SKM-1 (cell line): ENCODE results near the gene KRTAP29-1.
"Not testable (repeated sequence)": the region's sequence is repeated elsewhere in the genome, so short reads cannot be mapped to it uniquely, and the experiment has no call there.

Experiments used
- DNase-seq: peaks from one replicate; lab custom pipeline; 2025; ENCODE audit not compliant: unreplicated experiment; lab: John Stamatoyannopoulos, UW

KRTAP29-1 gene

DNA sequence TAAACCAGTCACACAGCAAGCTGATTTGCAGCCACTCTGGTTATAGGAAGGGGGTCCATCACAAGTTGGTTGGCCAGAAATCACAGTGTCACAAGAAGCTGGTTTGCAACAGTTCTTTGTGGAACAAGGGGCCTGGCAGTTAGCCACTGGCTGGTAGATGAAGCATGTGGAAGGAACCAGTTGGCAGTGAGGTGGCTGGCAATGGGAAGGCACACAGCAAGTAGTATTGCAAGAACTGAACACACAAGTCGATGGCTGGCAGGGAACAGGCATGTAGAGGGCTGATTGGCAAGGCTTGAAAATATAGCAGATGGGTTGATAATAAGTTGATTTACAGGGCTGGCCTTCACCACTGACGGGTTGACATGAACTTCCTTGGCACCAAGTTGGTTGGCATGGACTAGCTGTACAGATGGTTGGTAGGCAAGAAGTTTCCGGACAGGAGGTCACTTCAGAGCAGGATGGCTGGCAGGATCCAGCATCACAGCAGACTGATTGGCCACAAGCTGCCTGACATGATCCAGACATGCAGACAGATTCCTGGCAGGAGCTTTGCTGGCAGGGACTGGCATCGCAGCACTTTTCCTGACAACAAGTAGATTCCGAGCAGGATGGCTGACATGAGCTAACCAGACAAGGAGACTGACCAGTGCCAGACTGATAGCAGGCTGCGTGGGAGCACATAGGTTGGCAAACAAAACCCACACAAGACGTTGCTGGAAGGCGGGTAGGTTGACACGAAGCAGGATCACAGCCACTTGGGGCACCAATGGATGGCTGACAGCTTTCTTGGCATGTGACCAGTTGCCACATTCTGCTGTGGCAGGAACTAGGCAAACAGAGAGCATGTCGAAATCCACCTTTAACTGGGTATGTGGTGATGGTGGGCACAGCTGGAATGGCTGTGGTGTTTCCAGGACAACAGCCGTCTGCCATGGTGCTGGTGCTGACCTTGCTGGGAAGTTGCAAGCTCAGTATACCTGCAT lies at the start of gene KRTAP29-1:
KRTAP29-1 (minus strand) TSS at position 936 of the 986 bp plus-strand sequence; CDS start at position 936, 0 bp downstream.
- no peak for DNase-seq

- no peak for DNase-seq
Measured at GRCh38 chr17:41351177-41351576, 48.5 kb upstream of the KRTAP29-1 start.

DNA sequence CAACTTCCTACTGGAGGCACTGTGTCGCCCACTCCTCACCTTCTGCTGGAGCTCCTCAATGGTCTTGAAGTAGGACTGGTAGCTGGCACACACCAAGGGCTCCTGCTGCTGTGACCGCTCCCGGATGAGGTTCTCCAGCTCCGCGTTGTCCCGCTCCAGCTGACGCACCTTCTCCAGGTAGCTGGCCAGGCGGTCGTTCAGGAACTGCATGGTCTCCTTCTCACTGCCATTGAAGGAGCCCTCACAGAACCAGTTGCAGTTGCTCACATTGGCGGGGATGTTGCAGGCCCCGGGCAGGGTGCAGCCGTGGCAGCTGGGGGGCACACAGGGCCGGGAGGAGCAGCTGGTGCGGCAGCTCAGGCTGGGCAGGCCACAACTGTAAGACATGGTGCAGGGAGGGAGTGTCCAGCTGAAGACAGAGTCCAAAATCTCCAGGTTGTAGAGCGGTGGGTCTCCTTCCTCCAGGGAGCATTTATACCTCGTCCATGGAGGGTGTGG lies 47.8 kb upstream of the KRTAP29-1 start, which contains the start of gene KRT33A:
KRT33A (minus strand) TSS at position 448 of the 498 bp plus-strand sequence; CDS start at position 387, 61 bp downstream.
- not testable (repeated sequence) for DNase-seq

GRCh38 chr17:41347869-41348760 lies 45.5 kb upstream of the KRTAP29-1 start:
- DNase-seq = no peak

GRCh38 chr17:41346421-41346820 lies 43.8 kb upstream of the KRTAP29-1 start:
- DNase-seq = not testable (repeated sequence)

DNA sequence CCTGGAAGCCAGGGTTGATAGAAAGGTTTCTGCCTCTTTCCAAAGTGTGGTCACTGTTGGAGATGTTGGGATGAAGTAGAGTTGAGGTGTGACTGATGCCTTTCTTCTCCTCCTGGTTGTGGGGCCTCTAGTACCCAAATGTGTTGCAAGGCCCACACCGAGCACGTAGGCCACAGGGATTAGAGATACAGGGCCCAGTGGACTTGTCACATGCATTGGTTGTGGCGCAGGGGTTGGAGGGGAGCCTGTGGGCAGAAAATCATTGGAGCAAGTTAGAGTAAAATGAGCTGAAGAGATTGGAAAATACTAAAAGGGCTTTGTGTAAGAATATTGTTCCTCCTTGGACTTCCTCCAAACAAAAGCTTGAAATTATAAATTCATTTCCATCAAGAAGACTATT lies 43.3 kb upstream of the KRTAP29-1 start:
- DNase-seq = no peak

GRCh38 chr17:41343029-41343428 lies 40.4 kb upstream of the KRTAP29-1 start:
- DNase-seq = no peak

- DNase-seq = no peak
Measured at GRCh38 chr17:41340934-41341861, 38.5 kb upstream of the KRTAP29-1 start.

DNA sequence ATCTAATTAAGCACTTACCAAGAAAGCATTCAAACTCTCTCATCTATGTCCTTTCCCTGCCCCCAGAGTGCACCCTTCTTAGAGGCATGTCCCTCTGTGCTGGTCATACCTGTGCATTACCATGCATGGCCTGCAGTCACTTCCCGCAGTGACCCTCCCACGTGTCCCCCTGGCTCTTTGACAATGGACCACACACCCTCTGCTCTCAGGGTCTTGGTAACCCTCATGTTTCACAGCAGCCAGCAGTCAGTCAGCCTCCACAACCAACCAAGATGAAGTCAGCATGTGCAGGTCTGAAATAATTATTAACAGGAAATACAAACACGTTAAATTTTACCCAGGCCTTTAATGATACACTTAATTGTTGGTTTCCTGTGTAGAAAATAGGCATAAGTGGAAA lies 37.8 kb upstream of the KRTAP29-1 start:
- DNase-seq = no peak

- DNase-seq = no peak
Measured at GRCh38 chr17:41339571-41340172, 37.0 kb upstream of the KRTAP29-1 start.

GRCh38 chr17:41338961-41339485 lies 36.4 kb upstream of the KRTAP29-1 start:
- DNase-seq = no peak

GRCh38 chr17:41335747-41336146 lies 33.1 kb upstream of the KRTAP29-1 start:
- no peak for DNase-seq

DNA sequence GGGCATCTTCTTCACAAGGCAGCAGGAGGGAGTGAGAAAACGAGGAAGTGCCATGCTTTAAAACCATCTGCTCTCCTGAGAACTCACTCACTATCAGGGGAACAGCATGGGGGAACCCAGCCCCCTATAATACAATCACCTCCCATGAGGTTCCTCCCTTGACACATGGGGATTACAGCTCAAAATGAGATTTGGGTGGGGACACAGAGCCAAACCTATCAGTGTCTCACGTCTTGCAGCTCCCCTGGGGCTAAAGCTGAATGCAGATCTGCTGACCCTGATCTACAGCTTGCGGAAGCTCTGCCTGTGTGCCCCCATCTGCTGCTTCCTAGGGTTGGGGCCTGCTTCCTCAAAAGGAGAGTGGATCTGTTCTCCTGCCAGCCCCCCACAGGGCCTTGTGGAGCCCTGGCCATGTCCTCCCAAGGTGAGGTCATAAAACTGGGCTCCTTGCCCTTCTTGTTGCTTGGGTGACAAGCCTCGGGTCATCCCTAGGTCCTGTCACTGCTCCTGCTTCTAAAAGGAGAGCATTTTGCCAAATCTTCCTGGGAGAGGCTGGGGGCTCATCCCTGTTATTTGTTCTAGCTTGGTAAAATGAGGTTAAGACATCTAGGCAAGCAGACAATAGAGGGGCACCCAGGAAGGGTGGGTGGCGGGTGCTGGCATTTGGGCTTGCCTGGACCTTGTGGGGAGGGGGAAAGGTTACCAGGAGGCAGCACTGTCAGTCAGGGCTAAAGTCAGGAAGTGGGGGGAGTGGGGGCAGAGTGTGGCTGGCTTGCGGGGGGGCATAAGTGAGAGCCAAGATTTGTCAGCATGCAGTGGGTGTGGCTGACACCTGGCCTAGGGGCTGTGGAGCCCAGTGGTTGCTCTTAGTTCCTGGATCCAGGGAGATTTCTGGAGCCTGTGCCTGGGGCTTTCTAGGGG lies 32.0 kb upstream of the KRTAP29-1 start:
- no peak for DNase-seq

GRCh38 chr17:41333836-41334235 lies 31.2 kb upstream of the KRTAP29-1 start:
- no peak for DNase-seq

DNA sequence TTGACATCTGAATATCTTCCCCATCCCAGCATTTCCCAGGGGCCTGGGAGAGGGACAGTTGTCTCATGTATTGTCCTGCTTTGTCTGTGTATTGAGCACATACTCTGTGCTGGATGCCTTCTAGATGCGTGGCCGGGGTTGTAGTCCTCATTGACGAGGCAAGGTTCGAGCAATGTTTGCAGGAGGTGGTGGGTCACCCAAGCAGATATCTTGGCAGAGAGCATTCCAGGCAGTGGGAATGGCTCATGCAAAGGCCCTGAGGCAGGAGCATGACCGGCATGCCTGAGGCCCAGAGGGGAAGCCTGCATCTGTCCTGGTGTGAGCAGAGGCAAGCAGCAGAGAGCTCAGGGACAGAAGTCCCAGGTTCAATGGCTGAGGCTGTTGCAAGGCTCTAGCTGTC lies 30.4 kb upstream of the KRTAP29-1 start:
- no peak for DNase-seq

DNA sequence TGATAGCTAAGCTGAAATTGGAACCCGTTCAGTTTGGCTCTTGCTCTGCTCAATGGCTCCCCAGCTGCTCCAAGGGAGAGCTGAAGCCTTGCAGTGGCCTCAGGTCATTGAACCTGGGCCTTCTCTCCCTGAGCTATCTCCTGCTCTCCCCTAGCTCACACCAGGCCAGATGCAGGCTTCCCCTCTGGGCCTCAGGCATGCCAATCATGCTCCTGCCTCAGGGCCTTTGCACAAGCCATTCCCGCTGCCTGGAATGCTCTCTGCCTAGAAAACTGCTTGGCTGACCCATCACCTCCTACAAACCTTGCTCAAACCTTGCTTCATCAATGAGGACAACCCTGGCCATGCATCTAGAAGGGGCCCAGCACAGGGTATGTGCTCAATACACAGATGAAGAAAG lies 29.6 kb upstream of the KRTAP29-1 start:
- DNase-seq = no peak

GRCh38 chr17:41331606-41332005 lies 29.0 kb upstream of the KRTAP29-1 start:
- no peak for DNase-seq

- DNase-seq = no peak
Measured at GRCh38 chr17:41329279-41329948, 26.8 kb upstream of the KRTAP29-1 start.
